PC-9 (cell line): ENCODE measurements around the gene CNN2. TPM values are rescaled to one million over a fixed set of nuclear protein-coding genes. Genes with fewer than 3 reads are reported as not detected.

ENCODE experiments used
- BruUV-seq: library from RNA; stranded (reverse); fragments of 400-500 nt; replicated peaks from 2 replicates; lab custom pipeline; 2021; lab: Mats Ljungman, UMichigan
- CTCF ChIA-PET: fragments of 300-600 bp; sonication (Branson Sonifier 250); formaldehyde crosslinking; loops from one replicate; lab custom pipeline; 2022; ENCODE audit warnings: antibody characterized with exemption; lab: Charles Lee
- POLR2A ChIA-PET: fragments of 300-600 bp; sonication (Branson Sonifier 250); formaldehyde crosslinking; loops from one replicate; lab custom pipeline; 2022; ENCODE audit warnings: antibody characterized with exemption; ENCODE audit not compliant: unreplicated experiment; lab: Charles Lee
- DNase-seq, 2 experiments: peaks; one replicate each; pipeline versions ENCODE4 v3.0.0 to v3.0.0-alpha.2; 2015 to 2022; ENCODE audit warnings: mixed read lengths in 1 of 2
- H2AFZ ChIP-seq: fragments of 200-600 bp; sonication (generic); 2 replicates; pipeline ENCODE4 v1.8.1; 2017; ENCODE audit warnings: antibody characterized with exemption
- H3F3A ChIP-seq: fragments of 200-600 bp; sonication (generic); 2 replicates; pipeline ENCODE4 v1.8.1; 2017; ENCODE audit warnings: antibody characterized with exemption, mild to moderate bottlenecking, low read depth; ENCODE audit not compliant: insufficient read depth
- H3K27ac ChIP-seq: fragments of 200-600 bp; sonication (generic); 2 replicates; pipeline ENCODE4 v1.6.1; 2016; ENCODE audit warnings: mixed run types
- H3K27me3 ChIP-seq: fragments of 200-600 bp; sonication (generic); 2 replicates; pipeline ENCODE4 v1.6.1; 2016; ENCODE audit warnings: low read depth, mixed run types; ENCODE audit not compliant: insufficient read depth
- H3K36me3 ChIP-seq: fragments of 200-600 bp; sonication (generic); 2 replicates; pipeline ENCODE4 v1.6.1; 2016; ENCODE audit warnings: low read depth, mixed run types
- H3K4me1 ChIP-seq: fragments of 200-600 bp; sonication (generic); replicated peaks from 2 replicates; pipeline ENCODE4 v1.6.1; 2016; ENCODE audit warnings: mixed run types; ENCODE audit not compliant: insufficient read depth
- H3K4me2 ChIP-seq: fragments of 200-600 bp; sonication (generic); 2 replicates; pipeline ENCODE4 v1.6.1; 2017; ENCODE audit warnings: mixed run types
- H3K4me3 ChIP-seq: fragments of 200-600 bp; sonication (generic); 2 replicates; pipeline ENCODE4 v1.6.1; 2016; ENCODE audit warnings: mixed run types
- H3K79me2 ChIP-seq: fragments of 200-600 bp; sonication (generic); 2 replicates; pipeline ENCODE4 v1.6.1; 2017; ENCODE audit warnings: low read depth, mixed run types
- H3K9me2 ChIP-seq: fragments of 200-600 bp; sonication (generic); 2 replicates; pipeline ENCODE4 v1.8.1; 2017; ENCODE audit warnings: mild to moderate bottlenecking; ENCODE audit not compliant: insufficient read depth
- H3K9me3 ChIP-seq: fragments of 200-600 bp; sonication (generic); 2 replicates; pipeline ENCODE4 v1.8.1; 2016; ENCODE audit warnings: low read depth; ENCODE audit not compliant: insufficient read depth
- H4K20me1 ChIP-seq: fragments of 200-600 bp; sonication (generic); 2 replicates; pipeline ENCODE4 v1.8.1; 2017; ENCODE audit not compliant: insufficient read depth
- EZH2 ChIP-seq: fragments of 200-600 bp; sonication (generic); IDR thresholded peaks from 2 replicates; pipeline ENCODE4 v1.8.0; 2017; ENCODE audit warnings: antibody characterized with exemption, low read depth
- intact Hi-C: fragments of 100-400 bp; cut with micrococcal nuclease; formaldehyde crosslinking; loops from one replicate; pipeline ENCODE4 v1.10.0; 2022; ENCODE audit not compliant: unreplicated experiment
- total RNA-seq: library from RNA; stranded (reverse); gene quantifications from 2 replicates; pipeline ENCODE4 v1.2.3, GENCODE V29; 2021
- TF ChIP-seq, protein P1 (sequence below): fragments of 200-600 bp; sonication (generic); conservative IDR thresholded peaks from 2 replicates; pipeline ENCODE4 v1.6.1; 2017; ENCODE audit warnings: mixed run types, antibody characterized with exemption, mild to moderate bottlenecking, moderate library complexity

CNN2 gene
- total RNA-seq, 1 experiment from 2014 or later = 206 TPM

DNA sequence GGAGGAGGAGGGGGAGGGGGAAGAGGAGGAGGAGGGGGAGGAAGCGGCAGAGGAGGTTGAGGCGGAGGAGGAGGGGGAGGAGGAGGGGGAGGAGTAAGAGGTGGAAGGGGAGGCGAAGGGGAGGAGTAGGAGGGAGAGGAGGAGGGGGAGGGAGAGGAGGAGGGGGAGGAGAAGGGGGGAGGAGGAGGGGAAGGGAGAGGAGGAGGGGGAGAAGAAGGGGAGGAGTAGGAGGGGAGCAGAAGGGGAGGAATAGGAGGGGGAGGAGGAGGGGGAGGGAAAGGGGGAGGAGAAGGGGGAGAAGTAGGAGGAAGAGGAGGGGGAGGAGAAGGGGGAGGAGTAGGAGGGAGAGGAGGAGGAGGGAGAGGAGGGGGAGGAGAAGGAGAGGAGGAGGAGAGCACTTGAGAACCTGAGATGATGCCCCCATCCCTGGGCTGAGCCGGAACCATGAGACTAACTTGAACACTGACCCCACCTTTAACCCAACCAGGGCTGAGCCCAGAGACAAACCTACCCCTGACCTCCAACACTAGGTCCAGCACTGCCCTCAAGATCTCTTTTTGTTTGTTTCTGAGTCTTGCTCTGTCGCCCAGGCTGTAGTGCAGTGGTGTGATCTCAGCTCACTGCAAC lies 26.1 kb downstream of the CNN2 start:
- H3K27ac ChIP-seq = no peak overlapping the region
- DNase-seq = no peak
- no peak for TF ChIP-seq EZH2
- TF ChIP-seq, protein P1, sequence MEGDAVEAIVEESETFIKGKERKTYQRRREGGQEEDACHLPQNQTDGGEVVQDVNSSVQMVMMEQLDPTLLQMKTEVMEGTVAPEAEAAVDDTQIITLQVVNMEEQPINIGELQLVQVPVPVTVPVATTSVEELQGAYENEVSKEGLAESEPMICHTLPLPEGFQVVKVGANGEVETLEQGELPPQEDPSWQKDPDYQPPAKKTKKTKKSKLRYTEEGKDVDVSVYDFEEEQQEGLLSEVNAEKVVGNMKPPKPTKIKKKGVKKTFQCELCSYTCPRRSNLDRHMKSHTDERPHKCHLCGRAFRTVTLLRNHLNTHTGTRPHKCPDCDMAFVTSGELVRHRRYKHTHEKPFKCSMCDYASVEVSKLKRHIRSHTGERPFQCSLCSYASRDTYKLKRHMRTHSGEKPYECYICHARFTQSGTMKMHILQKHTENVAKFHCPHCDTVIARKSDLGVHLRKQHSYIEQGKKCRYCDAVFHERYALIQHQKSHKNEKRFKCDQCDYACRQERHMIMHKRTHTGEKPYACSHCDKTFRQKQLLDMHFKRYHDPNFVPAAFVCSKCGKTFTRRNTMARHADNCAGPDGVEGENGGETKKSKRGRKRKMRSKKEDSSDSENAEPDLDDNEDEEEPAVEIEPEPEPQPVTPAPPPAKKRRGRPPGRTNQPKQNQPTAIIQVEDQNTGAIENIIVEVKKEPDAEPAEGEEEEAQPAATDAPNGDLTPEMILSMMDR = no peak
- intact Hi-C loops = no loop called here
- no peaks in the 10 kb centered on the region for H3K4me1 ChIP-seq
- H3K27me3 ChIP-seq = no peaks in the 10 kb centered on the region
- no peak overlapping the region for H3K4me2 ChIP-seq
- H4K20me1 ChIP-seq = no peaks in the 10 kb centered on the region
- H3K4me3 ChIP-seq = no peak overlapping the region
- BruUV-seq = no TSS peak
- no peaks in the 10 kb centered on the region for H3K36me3 ChIP-seq
- POLR2A ChIA-PET = no interaction called here
- CTCF ChIA-PET = no interaction called here
- H3K79me2 ChIP-seq = no peaks in the 10 kb centered on the region
- H3K9me2 ChIP-seq = no peaks in the 10 kb centered on the region
- H3K9me3 ChIP-seq = no peaks in the 10 kb centered on the region
- peaks cover 12% of the 10 kb centered on the region; the same call in 1 of the 2 replicates for H3F3A ChIP-seq
- no peak overlapping the region for H2AFZ ChIP-seq

DNA sequence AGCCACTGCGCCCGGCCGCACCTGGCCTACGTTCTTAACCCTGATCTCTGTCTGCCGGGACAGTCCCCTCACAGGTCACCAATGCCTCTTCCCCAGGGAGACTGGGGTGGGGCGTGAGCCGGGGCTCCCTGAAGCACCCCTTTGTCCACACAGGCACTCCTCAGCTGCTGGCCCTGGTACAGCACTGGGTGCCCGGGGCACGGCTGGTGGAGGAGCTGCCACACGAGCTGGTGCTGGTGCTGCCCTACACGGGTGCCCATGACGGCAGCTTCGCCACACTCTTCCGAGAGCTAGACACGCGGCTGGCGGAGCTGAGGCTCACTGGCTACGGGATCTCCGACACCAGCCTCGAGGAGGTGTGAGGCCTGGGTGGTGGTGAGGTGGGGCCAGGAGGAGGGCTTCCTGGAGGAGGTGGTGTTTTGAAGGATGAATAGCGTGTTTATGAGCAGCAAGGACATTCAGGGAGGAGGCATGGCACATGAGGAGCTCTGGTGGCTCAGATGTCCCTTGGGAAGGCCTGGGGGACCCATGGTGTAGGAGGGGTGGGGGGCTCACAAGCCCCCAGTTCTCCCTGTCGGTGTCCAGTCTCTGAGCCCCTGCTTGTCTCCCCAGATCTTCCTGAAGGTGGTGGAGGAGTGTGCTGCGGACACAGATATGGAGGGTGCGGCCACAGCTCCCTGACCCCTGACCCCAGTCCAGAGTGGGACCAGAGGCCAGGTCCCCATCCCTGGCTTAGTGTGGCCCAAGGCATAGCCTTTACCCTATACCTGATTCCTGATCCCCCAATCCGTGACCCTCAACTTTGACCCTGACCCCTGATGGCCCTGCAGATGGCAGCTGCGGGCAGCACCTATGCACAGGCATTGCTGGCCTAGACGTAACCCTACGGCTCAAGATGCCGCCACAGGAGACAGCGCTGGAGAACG lies 27.0 kb downstream of the CNN2 start:
- no peak overlapping the region for H3K27ac ChIP-seq
- no peak overlapping the region for H3K4me2 ChIP-seq
- H2AFZ ChIP-seq = no peak overlapping the region
- no peak overlapping the region for H3K4me3 ChIP-seq
- H3K9me2 ChIP-seq = no peaks in the 10 kb centered on the region
- no peaks in the 10 kb centered on the region for H3K36me3 ChIP-seq
- POLR2A ChIA-PET = no interaction called here
- no peak for DNase-seq
- no peaks in the 10 kb centered on the region for H3K27me3 ChIP-seq
- H3F3A ChIP-seq = peaks cover 15% of the 10 kb centered on the region; the same call in 1 of the 2 replicates
- no peaks in the 10 kb centered on the region for H3K79me2 ChIP-seq
- no peaks in the 10 kb centered on the region for H3K9me3 ChIP-seq
- CTCF ChIA-PET = no interaction called here
- H3K4me1 ChIP-seq = no peaks in the 10 kb centered on the region
- TF ChIP-seq, protein P1 = no peak
- no peak for TF ChIP-seq EZH2
- intact Hi-C loops = no loop called here
- no peaks in the 10 kb centered on the region for H4K20me1 ChIP-seq
- no TSS peak for BruUV-seq

DNA sequence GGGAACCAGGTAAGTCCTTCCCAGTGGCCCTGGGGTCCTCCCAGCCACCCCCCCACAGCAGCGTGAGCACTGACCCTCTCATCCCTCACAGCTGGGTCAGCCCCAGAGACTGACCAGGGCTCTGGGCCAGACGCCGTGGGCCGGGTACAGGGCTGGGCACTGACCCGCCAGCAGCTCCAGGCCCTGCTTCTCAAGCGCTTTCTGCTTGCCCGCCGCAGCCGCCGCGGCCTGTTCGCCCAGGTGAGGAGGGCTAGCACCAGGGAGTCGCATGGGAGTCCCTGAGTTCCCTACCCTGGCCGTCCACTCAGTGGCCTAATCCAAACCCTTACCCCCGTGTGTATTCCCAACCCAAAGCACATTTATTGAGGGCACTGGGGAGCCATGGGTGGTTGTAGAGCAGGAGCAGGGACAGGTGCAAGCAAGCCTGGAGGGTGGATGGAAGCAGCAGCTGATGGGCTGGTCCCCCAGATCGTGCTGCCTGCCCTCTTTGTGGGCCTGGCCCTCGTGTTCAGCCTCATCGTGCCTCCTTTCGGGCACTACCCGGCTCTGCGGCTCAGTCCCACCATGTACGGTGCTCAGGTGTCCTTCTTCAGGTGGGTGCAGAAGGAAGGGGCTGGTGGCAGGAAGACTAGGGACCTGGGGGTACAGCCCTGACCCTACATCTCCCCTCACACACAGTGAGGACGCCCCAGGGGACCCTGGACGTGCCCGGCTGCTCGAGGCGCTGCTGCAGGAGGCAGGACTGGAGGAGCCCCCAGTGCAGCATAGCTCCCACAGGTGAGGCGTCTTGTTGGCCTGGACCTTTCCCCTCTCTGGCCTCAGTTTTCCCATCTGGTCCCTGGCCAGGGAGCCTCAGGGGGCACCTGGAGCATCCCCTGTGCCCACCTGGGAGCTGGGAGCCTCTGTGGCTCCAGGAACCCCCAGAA lies 28.0 kb downstream of the CNN2 start:
- POLR2A ChIA-PET = no interaction called here
- Histone ChIP-seq H3K27ac (no peak overlapping the region), H3K9me2 (no peaks in the 10 kb centered on the region), H3K4me2 (no peak overlapping the region), H3K27me3 (no peaks in the 10 kb centered on the region), H3F3A (peaks cover 17% of the 10 kb centered on the region; the same call in 1 of the 2 replicates), H3K4me3 (no peak overlapping the region), H3K79me2 (no peaks in the 10 kb centered on the region), H3K9me3 (no peaks in the 10 kb centered on the region), H2AFZ (no peak overlapping the region), H3K4me1 (no peaks in the 10 kb centered on the region), H3K36me3 (no peaks in the 10 kb centered on the region), H4K20me1 (no peaks in the 10 kb centered on the region)
- TF ChIP-seq, protein P1 = no peak
- TF ChIP-seq EZH2 = no peak
- CTCF ChIA-PET = no interaction called here
- no TSS peak for BruUV-seq
- no peak for DNase-seq
- intact Hi-C loops = no loop called here
